Measurements from ENCODE around the gene PON3.
A peak's percentile ranks its signal among the peaks of the same experiment; 100 is the strongest.

PON3 gene

DNA sequence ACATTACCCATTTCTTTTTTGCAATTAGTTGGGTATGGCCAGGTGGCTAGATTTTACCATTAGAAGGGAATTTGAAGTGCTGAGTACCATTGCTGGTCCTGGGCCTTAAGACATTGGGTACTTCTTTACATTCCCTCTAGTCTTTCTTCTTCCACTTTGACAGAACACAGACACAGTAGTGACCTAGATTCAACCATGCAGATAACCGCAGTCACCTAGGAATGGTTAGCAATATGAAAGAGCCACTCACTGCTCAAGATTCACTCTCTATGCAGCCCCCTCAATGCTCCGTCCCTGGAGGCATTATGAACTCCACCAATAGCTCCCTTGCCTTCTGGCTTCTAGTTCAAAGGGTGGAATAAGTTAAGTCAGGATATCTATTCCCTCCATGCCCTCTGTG, 55.7 kb downstream of the PON3 start:
- no peak for DNase-seq (ENCODE audit: low spot score)

DNA sequence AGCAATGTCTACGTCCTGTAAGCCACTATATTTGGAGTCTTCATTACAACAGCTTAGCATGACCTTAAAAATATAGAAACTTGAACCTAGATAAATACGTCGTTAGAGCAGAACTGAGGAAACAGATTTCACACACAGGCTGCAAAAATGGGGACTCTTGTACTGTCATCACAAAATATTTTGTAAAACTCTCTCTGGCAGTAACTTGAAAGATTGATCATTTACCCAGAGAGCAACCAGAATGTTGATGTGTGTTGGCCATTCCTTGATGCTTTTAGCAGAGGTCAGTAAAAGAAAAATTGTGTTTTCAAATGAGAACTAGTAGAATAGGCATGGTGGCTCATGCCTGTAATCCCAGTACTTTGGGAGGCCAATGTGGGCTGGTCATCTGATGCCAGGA, 57.3 kb downstream of the PON3 start:
- no peak for DNase-seq (ENCODE audit: low spot score)

DNA sequence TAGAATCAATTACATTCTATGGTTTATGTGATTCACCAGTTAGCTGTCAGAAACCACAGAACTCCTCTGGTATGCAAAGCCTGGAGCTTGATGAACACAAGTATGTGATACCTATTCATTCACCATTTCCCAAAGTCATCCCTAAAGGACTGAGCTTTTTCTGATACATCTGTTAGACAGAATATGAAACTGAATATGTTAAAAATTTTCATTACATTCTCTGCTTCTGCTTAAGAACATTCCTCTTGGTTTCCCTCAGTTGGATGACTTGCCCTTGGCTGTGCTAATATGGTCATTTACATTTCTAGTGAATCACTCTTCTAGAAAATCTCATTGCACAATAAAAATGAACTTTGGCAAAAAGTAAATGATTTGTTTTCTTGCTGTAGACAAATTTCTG, 61.1 kb downstream of the PON3 start:
- DNase-seq (ENCODE audit: low spot score), result no peak

DNA sequence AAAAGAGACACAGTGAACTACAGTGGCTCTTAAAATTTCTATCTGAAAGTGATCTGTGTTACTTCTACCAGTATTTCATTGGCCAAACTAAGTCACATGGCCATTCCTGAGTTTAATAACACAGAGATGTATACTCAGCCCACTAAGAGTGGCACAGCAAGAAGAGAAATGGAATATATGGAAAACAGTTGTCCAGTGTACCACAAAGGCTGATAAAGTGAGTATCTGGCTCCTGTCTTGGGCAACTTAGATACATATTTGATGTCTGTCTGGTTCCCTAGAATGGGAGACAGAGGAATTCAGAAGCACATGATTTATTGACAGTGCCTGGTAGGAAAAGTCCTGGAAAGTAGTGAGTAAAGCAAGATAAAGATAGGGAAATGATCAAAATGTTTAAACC, 61.7 kb downstream of the PON3 start:
- no peak for DNase-seq (ENCODE audit: low spot score)

DNA sequence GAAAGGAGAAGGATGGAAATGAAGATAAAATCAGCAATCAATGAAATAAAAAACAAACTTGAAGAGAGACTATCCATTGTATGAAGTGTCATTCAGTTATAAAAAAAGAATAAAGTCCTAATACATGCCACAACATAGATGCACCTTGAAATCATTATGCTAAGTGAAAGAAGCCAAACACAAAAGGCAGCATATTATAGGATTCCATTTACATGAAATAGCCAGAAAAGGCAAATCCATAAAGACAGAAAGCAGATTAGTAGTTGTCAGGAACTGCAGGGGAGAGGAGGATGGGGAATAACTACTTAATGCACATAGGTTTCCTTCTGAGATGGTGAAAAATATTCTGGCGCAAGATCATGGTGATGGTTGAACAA, 65.2 kb downstream of the PON3 start:
- DNase-seq (ENCODE audit: low spot score), result peak; percentile 1

DNA sequence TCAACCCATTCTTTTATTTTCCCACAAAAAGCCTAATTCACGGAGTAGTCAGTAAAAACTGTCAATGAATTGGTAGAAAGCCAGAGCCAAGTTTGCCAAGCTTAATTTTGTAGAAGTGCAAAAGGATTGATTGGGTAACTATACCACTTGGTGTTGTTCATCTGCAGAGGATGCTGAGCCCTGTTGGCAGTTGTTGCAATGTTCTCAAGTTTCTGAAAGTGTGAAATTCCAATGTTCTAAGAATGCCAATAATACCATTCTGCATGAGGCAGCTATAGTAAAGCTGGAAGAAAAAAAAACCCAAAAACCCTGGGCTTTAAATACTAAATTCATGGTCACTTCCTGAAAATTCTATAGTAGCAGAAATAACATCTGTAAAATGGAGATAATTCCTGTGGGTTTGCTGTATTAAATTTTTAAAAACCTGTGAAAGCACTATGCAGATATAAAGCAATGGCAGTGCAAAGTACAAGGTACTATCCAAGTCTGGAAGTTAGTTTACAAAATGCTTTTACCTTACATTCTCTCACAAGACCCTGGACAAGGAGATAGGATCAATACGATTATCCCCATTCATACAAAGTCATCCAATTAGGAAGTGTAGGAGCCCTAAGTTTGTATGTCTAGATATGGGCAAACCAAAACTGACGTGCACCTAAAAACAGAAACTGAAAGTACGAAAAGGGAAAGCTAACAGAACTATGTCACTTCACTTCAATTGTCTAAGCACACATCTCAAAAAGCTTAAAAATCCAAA, 65.8 kb downstream of the PON3 start:
- DNase-seq (ENCODE audit: low spot score), result no peak

DNA sequence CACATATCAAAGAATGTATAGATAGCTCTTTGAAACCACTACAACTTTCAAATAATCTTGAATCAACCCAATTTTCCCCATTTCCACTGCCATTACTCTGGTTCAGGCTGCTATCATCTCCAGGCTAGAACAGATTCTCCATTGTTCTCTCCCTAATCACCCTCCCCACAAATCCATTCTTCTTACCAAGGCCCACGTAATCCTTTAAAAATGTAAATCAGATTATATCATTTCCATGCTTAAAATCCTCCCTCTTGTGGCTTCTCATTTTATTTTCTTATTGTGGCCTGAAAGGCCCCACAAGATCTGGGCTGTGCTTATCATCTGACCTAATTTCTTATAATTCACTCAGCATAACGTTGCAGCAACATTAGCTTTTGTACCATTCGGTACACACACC, 68.8 kb downstream of the PON3 start:
- DNase-seq (ENCODE audit: low spot score), result no peak

DNA sequence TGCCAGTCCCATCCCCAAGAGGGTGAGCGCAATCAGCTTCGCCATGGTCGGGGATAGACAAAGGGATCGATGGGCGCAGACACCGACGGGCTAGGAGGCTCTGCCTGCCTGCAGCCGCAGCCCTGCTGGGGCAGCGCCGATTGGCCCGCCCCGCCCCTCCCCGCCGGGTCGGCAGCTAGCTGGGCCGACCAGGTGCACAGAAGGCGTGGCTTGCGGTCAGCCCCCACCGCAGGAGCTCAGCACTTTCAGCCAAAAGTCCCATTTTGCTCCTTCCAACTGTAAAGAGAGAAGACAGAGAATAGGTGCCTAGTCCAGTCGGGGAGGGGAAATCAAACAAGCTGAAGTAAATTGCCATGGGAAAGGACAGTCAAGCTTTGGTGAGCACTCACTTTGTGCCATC, 71.7 kb downstream of the PON3 start, which contains the start of gene PON1:
Gene PON1 (minus strand): TSS at position 102 of the 400 bp plus-strand sequence. CDS start 57 bp downstream, at position 45.
- DNase-seq (ENCODE audit: low spot score), result no peak

DNA sequence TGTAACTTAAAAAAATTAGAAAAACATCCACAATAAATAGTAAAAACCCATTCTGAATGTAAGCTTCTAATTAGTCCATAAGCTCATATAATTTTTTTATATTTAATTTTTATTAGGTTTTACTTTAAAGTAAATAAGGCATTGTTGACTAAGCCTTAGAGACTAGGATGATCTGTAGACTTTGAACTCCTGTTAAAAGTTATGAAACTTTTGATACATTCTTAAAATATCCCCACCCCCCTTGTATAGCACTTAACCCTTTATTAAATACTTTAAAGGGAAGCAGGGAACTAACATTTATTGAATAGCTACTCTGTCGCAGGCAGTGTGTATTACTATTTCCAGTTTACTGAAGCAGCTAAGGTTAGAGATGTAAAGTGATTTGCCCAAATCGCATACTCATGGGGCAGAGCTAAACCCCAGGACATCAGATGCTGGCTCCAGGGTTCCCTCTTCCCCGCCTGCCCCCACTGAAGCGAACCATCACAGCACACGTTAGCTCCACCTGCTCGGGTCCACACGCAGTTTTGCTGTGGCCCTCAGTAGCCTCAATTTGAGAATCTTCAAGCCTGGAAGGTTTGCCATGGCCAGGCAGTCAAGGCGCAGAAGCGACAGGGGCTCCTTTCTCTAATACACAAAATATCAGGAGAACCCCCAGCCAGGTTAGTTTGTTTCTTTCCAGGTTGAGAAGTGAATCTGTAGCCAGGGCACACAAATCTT, 72.6 kb downstream of the PON3 start:
- DNase-seq (ENCODE audit: low spot score), result no peak

DNA sequence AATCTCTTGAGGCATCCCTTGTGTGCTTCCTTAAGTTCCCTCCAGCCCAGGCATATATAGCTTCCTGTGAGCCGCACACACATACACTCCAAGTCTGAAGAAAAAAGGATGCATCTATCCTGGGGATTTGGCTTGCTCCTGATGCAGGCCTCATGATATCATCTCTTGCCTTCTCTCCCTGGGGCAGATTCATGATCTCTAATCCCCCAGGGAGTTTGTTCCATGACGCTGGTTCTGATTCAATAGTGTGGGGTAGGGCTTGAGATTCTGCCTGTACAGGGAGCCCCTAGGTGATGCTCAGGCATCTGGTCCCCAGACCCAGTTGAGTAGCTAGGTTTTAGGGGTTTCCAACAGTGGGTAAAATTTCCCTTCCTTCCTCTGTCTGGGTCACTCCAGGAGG, 73.3 kb downstream of the PON3 start:
- no peak for DNase-seq (ENCODE audit: low spot score)

DNA sequence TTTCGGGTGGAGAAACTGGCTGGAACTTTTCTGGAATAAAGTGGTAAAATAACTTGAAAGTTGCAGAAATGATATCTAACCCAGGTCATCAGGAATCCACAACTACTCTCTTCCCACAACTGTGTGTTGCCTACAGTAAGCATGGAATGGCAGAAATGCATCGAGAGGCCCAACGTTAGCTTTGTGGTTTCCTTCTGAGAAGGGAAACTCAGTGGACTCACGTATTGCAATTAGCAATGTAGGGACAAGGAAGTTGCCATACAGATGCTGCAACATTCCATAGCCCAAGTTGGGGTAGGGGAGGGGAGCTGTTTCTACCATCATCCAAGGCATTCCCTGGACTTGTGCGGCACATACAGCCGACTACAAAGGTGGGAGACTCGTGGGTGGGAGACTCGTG, 73.8 kb downstream of the PON3 start:
- DNase-seq (ENCODE audit: low spot score), result no peak

DNA sequence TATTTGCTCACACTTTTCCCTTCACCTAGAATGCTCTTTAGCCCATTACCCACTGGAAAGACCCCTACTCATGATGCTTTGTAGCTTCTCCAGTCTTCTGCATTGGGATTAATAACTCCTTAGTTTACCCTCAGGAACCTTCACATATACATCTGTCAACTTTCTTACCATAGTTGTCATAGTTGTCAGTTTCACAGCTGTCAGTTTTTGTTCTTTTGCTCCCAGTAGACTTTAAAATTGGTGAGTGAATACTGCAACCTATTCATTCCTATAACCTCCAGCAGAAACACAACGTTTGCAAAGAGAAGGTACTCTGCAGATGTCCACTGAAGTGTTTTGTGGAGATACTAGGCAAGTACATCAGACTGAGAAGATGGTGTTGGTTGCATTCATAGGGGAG, 74.5 kb downstream of the PON3 start:
- DNase-seq (ENCODE audit: low spot score), result no peak

DNA sequence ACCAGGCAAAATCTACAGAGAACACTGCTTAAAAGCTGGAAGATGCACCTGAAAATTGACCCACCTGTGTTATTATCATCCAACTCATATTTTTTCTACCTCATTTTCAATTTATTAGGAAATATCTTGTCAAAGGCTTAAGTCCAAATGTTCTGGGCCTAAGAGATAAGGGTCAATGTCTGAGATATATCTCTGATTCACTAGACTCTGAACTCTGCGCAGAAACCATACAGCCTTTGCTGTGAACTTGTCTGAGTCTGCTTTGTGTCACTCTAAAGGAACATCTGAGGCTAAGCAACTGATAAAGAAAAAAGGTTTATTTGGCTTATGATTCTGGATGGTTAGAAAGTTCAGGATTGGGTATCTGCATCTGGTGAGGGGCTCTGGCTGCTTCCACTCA, 75.5 kb downstream of the PON3 start:
- no peak for DNase-seq (ENCODE audit: low spot score)

DNA sequence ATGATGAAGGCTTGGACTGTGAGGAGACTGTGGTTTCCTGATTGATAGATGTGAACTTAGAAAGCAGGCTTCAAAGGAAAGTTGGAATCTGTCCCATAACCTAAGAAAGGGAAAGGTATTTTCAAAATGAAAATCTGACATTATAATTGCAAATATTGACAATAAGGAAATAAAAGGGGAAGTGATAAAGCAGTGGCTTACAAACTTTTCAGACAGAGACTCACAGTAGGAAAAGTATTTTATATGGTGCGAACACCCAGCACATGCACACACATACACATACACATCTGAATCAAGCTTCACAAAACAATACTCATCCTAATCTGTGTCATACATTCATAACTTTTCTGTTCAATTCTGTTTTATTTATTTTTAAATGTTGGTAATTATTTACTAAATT, 76.6 kb downstream of the PON3 start:
- no peak for DNase-seq (ENCODE audit: low spot score)

DNA sequence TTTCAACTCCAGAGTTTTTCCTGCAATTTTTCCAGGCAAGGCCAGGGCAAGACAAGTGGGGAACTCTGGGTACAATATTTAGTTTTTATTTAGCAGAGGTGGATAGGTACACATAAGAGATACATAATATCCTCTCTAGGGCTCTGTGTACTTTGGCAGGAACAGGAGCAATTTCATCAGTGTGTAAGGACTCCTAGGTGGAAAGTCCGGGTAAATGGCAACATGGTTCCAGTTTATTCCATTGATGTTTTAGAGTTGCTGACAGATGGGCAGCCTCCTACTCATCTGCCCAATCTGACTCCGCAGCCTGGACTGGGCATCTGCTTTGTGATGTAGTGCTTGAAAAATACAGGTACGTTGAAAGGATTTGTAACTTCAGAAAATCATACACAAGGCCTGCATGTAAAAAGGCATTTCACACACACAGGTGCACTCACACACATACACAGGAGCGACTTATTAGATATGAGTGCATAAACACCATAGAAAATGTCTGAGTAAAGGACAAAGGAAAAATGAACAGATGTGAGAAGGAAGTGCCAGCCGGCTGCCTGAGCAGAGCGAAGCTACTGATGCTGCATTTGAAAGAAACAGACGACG, 77.6 kb downstream of the PON3 start:
- DNase-seq (ENCODE audit: low spot score), result no peak

DNA sequence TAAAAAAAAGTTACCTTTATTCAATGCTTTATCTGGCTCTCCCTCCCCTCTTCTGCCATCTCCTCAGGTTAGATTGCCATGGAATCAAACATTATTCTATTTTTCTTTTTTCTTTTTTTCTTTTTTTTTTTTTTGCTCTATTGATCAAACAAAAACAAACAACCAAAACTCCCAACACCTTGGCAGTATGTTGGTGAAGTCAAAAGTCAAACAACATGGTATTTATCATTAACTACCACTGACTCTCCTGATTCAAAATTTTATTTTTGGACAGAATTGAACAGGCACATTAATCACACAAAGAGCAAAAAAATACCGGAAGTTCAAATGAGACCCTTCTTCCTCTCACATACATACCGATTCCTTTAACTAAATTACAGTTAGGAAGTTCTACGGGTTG, 78.2 kb downstream of the PON3 start:
- no peak for DNase-seq (ENCODE audit: low spot score)

DNA sequence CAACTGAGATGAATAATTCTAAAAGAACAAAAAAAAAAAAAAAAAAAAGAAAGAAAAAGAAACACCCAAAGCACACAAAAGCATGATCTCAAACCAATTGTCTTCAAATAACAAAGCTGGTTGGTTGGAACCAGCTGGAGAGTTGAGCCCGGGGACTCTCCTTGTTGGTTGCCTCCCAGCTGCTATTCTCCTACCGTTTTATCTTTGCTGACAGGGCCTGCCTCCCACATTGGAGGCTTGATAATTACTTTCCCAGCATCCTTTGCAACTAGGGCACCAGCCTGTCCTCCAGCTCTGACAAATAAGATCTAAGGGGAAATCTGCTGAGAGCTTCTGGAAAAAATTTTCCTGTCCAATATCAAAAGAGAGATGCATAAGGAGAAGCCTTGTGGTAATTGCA, 78.6 kb downstream of the PON3 start:
- DNase-seq (ENCODE audit: low spot score), result no peak

DNA sequence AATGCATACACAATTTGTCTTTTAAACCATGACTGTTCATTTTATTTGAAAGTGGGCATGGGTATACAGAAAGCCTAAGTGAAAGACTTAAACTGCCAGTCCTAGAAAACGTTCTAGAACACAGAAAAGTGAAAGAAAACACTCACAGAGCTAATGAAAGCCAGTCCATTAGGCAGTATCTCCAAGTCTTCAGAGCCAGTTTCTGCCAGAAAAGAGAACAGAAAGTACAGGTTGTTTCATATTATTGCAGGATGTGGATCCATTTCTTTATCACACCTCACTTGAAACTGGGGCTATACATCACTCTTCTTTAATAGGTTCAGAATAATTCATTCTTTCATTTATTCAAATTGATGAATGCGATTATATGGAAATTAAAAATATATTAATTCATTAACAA, 79.6 kb downstream of the PON3 start:
- no peak for DNase-seq (ENCODE audit: low spot score)

DNA sequence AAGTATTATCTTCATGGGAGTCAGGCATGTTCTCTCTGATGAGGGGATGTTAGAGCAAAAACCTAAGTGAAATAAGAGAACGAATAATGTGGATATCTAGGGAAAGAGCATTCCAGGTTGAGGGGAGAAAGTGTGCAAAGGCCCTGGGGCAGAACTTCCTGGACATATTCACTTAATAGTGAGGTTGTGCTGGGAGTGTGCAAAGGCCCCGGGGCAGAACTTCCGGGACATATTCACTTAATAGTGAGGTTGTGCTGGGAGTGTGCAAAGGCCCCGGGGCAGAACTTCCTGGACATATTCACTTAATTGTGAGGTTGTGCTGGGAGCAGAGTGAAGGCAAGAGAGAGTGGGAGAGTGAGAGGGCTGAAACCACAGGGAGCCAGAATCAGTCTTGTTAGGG, 83.6 kb downstream of the PON3 start:
- DNase-seq (ENCODE audit: low spot score), result no peak

DNA sequence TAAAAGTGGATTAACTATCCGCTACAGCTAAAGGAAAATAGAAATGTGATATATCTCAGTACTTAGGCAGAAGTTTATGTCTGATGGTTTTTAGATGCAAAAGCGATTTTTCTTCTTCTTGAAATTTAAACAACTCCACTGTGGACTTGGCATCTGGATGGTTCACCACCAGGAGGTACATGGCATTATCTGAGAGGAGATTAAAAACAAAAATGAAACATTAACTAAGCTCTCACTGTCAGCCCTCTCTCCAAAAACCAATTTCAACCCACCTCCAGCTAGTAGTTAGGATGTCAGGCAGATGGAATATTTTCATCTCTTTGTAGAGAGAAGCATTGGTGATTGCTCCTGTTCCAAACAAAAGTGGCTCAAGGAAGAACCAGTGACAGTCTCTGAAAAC, 84.8 kb downstream of the PON3 start:
- DNase-seq (ENCODE audit: low spot score), result no peak

DNA sequence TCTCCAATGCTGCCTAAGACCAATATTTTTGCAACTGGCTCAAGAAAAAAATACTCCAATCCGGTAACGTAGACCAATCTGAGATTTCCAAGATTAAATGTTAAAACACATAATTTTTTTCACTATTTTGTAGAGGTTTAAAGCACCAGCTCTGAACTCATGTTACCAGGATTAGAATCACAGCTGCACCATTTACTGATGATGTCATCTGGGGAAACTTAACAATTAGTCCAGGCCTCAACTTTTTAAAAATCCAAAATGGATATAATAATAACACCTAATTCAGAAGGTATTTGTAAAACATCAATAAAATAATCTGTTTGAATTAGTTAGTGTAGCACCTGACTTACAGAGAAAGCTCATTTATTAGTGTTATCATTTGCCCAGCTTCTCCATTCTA, 86.2 kb downstream of the PON3 start:
- DNase-seq (ENCODE audit: low spot score), result no peak

Data from kidney capillary endothelial cell (primary cell).